ENCODE data around the gene C1orf159.

DNA sequence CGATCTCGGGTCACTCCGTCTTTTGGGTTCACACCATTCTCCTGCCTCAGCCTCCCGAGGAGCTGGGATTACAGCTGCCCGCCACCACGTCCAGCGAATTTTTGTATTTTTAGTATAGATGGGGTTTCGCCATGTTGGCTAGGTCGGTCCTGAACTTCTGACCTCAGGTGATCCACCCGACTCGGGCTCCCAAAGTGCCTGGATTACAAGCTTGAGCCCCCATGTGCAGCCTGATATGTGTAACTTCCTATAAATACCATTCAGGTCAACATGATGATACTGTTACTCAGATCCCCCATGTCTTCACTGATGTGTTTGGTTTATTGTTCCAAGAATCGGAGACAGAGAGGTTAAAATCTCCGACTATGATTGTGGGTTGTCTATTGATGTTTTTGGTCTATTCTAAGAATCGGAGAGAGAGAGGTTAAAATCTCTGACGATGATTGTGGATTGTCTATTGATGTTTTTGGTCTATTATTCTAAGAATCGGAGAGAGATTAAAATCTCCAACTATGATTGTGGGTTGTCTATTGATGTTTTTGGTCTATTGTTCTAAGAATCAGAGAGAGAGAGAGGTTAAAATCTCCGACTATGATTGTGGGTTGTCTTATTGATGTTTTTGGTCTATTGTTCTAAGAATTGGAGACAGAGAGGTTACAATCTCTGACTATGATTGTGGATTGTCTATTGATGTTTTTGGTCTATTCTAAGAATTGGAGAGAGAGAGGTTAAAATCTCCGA, 17.0 kb downstream of the C1orf159 start:
- TF ChIP-seq POLR2A (IDR thresholded peaks at IDR 0.05): no peak
- TF ChIP-seq CTCF (IDR thresholded peaks at IDR 0.05): no peak
